GM21447 (cell line): ENCODE measurements around the gene UBE2U.

ENCODE experiments used
- ATAC-seq: cut with Tn5 transposase; IDR thresholded peaks from one replicate; pipeline ENCODE4 v1.9.1; 2021; ENCODE audit not compliant: unreplicated experiment

UBE2U gene

GRCh38 chr1:64290420-64290819 is 87.0 kb downstream of the UBE2U start:
- ATAC-seq = no peak

DNA sequence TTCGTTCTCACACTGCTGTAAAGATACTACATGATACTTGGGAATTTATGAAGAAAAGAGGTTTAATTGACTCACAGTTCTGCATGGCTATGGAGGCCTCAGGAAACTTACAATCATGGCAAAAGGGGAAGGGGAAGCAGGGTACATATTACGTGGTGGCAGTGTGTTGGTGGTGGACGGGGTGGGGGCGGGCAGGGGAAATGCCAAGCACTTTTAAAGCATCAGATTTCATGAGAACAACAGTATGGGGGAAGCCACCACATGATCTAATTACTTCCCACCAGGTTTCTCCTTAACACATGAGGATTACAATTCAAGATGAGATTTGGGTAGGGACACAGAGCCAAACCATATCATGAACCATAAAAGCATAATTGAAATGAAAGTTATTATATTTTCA is 88.5 kb downstream of the UBE2U start:
- ATAC-seq = no peak

GRCh38 chr1:64292399-64292798 is 89.0 kb downstream of the UBE2U start:
- no peak for ATAC-seq

- ATAC-seq = no peak
Measured at GRCh38 chr1:64293820-64294219, 90.4 kb downstream of the UBE2U start.

- ATAC-seq = no peak
Measured at GRCh38 chr1:64295136-64295535, 91.7 kb downstream of the UBE2U start.

DNA sequence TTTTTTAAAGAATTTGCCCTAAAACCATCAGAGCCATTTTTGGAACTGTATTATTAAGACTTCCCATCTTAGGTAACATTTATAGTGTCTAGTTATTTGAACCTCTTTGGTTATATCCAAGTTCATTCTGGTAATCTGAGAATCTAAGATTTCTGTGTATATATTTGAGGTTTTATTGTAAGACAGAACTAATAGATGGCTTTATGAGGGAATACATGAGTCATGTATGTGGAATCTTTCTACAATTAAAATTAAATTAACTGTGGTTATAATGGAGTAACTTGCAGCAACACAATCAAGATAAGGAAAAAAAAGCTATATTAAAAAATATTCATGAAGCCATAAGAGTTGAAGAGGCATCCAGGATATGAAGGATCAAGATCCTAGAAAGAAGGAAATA is 92.1 kb downstream of the UBE2U start:
- no peak for ATAC-seq

DNA sequence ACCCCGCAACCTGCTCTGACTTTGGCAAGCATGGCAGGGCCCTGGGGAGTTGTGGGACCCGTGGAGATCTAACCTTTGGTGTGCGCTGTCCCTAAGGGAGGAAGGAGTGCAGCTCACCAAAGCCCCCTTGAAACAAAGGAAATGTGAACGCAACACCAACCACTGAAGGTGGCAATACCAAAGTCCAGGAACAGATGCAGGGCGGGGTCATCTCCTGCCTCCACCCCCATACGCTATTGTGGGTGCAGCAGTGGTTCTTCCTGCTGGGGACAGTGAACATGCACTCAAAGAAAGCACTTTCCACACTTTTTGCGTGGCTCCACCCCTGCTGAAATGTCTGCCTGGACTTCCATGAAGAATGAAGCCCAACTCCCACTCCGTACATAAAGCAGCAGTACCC is 93.0 kb downstream of the UBE2U start:
- ATAC-seq = no peak

DNA sequence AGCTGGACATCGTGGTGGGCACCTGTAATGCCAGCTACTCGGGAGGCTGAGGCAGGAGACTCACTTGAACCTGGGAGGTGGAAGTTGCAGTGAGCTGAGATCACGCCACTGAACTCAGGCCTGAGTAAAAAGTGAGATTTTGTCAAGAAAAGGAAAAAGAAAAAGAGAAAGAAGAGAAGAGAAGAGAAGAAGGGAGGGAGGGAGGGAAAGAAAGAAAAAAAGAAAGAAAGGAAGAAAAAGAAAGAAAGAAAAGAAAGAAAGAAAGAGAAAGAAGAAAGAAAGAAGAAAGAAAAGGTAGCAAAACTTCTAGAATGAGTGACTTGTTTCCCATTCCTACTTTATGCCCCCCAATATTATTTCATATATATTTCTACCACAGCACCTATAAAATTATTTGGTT is 98.8 kb downstream of the UBE2U start:
- ATAC-seq = no peak

GRCh38 chr1:64302971-64303370 is 99.5 kb downstream of the UBE2U start:
- ATAC-seq = no peak

GRCh38 chr1:64304823-64305222 is 101.4 kb downstream of the UBE2U start:
- no peak for ATAC-seq

GRCh38 chr1:64308866-64309265 is 105.4 kb downstream of the UBE2U start:
- no peak for ATAC-seq

DNA sequence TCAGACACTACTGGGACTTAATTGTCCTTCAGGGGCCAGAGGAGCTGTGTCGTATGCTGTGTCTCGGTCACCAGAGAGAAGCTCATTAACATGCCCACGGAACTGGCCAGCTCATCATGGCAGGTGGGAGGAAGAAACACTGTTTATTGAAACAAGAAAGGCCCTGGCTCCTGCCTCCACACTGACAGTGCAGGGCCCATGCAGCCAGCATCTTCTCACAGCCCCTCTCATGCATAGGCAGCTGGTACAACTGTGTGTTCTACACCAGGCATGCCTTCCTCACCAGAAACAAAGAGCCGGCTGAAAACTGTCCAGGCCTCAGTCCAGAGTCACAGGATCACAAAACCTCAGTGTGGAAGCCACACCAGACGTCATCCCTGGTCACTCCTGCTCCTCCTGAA is 106.0 kb downstream of the UBE2U start:
- ATAC-seq = no peak

DNA sequence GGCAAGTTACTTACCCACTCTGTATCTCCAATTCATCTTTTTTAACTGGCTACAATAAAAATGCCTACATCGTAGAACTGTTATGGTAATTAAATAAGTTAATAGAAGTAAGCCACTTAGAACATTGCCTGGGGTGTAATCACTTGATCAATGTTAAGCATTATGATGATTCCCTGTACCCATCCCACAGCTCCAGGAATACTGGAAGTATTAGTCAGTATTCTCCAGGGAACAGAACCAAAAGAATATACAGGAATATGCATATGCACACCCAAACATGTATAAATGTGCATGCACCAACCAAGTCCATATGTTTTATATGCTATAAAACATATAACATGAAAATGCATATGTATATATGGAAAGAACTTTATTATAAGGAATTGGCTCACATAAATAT is 107.3 kb downstream of the UBE2U start:
- ATAC-seq = no peak

DNA sequence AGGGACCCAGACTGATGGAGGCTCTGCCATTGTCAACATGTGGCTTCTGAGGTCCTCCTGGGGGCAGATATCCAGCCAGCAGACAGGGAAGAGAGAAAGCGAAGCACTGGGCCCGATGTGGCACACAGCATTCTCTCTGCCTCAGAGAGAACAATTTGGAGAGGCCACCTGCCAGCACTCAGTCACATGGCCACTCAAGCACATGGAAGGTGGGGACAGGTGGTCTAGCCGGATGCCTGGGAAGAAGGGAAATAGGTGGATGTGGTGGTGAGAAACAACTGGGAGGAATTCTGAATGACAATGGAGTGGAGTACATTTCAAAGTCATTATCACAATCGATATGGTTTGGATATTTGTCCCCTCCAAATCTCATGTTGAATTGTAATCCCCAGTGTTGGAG is 109.0 kb downstream of the UBE2U start:
- ATAC-seq = no peak

- ATAC-seq = no peak
Measured at GRCh38 chr1:64315402-64315801, 112.0 kb downstream of the UBE2U start.
